GM12874 (cell line): ENCODE results near the gene MEF2A.

Experiments used
- TF ChIP-seq, protein P1 (sequence below): IDR thresholded peaks from 2 replicates; pipeline ENCODE4 v1.5.1; 2011; ENCODE audit warnings: low read depth, mild to moderate bottlenecking, control low read depth, low read length, moderate library complexity; ENCODE audit not compliant: insufficient read depth

Gene MEF2A

DNA sequence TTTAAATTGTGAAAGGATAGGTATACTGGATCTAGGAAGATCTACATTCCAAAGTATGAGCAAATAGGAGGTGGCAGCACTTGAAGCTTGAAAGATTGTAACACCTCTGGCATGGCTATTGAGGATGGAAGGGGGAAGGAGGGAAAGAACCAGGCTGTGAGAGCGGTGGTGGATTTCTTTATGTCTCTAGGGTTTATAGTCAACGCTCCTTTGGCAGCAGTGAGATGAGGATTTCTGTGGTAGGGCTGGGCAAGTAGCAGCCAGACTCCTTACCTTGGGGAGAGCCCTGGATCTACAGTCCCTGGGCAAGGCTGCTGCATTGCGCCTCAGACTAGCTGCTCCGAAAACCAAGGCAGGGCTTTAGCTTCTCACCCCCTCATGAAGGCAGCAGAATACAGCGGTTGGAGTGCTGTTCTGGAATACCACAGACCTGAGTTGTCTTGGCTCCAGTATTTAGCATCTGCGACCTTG lies 53.2 kb downstream of the MEF2A start:
- TF ChIP-seq, protein P1, sequence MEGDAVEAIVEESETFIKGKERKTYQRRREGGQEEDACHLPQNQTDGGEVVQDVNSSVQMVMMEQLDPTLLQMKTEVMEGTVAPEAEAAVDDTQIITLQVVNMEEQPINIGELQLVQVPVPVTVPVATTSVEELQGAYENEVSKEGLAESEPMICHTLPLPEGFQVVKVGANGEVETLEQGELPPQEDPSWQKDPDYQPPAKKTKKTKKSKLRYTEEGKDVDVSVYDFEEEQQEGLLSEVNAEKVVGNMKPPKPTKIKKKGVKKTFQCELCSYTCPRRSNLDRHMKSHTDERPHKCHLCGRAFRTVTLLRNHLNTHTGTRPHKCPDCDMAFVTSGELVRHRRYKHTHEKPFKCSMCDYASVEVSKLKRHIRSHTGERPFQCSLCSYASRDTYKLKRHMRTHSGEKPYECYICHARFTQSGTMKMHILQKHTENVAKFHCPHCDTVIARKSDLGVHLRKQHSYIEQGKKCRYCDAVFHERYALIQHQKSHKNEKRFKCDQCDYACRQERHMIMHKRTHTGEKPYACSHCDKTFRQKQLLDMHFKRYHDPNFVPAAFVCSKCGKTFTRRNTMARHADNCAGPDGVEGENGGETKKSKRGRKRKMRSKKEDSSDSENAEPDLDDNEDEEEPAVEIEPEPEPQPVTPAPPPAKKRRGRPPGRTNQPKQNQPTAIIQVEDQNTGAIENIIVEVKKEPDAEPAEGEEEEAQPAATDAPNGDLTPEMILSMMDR = no peak

GRCh38 chr15:99619712-99620111 lies 53.9 kb downstream of the MEF2A start:
- TF ChIP-seq, protein P1 = no peak

DNA sequence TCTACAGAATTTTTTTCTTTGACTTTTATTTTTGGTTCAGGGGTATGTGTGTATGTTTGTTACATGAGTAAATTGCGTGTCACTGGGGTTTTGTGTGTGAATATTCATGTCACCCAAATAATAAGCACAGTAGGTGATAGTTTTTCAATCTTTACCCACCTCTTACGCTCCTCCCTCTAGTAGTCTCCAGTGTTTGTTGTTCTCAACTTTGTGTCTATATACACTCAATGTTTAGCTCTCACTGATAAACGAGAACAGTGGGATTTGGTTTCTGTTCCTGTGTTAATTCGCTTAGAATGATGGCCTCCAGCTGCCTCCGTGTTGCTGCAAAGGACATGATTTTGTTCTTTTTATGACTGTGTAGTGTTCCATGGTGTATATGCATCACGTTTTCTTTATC lies 54.4 kb downstream of the MEF2A start:
- TF ChIP-seq, protein P1 = no peak

- TF ChIP-seq, protein P1 = no peak
Observed at GRCh38 chr15:99621767-99622166, 56.0 kb downstream of the MEF2A start.

- TF ChIP-seq, protein P1 = no peak
Observed at GRCh38 chr15:99628374-99629001, 62.7 kb downstream of the MEF2A start.

- TF ChIP-seq, protein P1 = no peak
Observed at GRCh38 chr15:99630607-99631131, 64.9 kb downstream of the MEF2A start.

- TF ChIP-seq, protein P1 = no peak
Observed at GRCh38 chr15:99631255-99631654, 65.5 kb downstream of the MEF2A start.
